ENCODE results near the gene STAT3.
"Not testable (repeated sequence)": the region's sequence is repeated elsewhere in the genome, so short reads cannot be mapped to it uniquely, and the experiment has no call there.

The STAT3 gene

DNA sequence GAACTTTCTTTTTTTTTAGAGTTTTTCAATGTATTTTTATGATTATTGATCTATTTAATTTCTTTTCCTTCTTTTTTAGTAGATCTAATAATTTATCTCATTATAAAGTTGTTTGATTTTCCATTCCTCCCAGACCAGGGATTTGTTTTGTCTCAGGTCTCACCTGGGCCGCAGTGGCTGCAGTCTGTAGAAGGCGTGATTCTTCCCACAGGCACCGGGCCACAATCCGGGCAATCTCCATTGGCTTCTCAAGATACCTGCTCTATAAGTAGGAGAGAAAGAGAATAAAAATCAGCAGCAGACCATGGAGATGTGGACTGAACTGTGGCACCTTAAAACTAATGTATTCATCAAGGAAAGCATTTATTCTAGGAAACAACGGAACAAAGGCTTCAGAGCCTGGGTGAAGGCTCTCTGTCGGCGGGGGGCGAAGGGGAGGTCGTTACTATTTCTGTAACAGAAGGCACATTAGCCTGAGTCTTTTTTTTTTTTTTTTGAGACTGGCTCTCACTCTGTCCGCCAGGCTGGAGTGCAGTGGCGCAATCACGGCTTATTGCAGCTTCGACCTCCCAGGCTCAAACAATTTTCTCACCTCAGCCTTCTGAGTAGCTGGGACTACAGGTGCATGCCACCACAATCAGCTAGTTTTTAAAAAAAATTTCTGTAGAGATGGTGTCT lies 42.7 kb downstream of the STAT3 start:
- no peak for DNase-seq

DNA sequence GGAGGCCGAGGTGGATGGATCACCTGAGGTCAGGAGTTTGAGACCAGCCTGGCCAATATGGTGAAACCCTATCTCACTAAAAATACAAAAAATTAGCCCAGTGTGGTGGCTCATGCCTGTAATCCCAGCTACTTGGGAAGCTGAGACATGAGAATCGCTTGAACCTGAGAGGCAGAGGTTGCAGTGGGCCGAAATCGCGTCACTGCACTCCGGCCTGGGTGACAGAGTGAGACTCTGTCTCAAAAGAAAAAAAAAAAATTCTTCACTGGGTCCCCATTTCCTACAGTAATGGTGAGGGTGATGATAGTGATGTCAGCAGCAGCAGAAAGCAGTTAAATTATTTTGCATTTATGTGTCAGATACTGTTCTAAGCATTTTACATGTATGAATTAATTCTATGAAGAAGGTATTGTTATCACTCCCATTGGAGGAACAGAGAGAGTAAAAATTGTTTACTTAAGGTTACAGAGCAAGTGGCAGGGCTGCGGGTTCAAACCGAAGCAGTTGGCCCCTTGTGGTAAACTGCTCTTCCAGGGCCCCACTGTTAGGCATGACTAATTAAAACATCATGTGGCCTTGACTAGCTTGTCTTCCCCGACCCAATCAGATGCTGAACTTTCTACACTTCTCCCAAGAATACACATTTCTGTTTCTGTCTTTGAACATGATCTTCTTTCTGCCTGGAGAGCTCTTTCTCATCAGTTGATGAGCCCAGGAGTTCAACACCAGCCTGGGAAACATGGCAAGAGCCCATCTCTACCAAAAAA lies 45.8 kb downstream of the STAT3 start:
- no peak for DNase-seq

GRCh38 chr17:42341568-42341967 lies 46.7 kb downstream of the STAT3 start:
- no peak for DNase-seq

- no peak for DNase-seq
Observed at GRCh38 chr17:42340691-42341127, 47.5 kb downstream of the STAT3 start.

GRCh38 chr17:42339221-42339620 lies 49.0 kb downstream of the STAT3 start:
- no peak for DNase-seq

- DNase-seq: no peak
Observed at GRCh38 chr17:42338427-42338985, 49.7 kb downstream of the STAT3 start.

DNA sequence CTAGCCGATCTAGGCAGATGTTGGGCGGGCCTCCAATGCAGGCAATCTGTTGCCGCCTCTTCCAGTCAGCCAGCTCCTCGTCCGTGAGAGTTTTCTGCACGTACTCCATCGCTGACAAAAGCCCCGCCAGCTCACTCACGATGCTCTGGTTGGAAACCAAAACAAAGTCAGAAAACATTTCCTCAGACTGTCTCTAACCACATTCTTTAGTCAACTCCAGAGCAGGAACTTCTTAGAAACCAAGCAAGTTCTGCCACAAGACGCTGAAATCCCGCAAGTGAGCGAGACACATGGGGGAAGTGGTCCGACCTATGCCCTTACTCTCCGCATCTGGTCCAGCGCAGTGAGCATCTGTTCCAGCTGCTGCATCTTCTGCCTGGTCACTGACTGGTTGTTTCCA lies 50.8 kb downstream of the STAT3 start:
- no peak for DNase-seq

DNA sequence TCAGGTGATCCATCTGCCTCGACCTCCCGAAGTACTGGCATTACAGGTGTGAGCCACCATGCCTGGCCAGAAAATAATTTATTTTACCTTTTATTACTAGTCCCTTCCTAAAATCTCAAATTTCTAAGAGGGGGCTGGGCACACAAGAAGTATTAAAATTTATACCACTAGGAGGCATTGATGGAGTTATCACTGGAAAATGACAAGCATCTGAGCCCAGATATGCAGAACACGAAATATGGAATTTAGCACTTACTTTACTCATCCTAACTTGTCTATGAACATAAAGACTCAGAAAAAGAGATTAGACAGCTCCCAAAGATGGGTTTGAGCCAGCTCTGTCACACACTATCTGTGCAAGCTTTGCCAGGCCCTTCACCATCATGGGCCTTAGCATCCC lies 53.6 kb downstream of the STAT3 start:
- no peak for DNase-seq

DNA sequence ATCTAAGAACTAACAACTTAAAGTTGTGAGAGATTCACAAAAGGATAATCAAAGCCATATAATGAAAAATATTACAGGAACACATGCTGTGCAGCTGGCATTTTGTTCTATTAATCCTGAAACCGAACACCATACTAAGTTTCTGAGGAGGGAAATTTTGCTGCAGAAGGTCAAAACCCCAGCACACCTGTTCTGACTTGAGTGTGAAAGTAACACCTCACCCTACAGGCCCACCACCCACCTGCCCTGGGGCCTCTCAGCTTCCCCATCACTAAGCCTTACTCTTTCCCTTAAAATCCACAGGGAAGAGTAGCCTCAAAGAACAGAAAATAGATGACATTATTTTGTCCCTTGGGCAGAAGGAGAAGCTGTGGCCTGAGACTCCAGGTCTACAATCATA lies 55.2 kb downstream of the STAT3 start:
- no peak for DNase-seq

GRCh38 chr17:42329025-42329976 lies 58.9 kb downstream of the STAT3 start:
- no peak for DNase-seq

DNA sequence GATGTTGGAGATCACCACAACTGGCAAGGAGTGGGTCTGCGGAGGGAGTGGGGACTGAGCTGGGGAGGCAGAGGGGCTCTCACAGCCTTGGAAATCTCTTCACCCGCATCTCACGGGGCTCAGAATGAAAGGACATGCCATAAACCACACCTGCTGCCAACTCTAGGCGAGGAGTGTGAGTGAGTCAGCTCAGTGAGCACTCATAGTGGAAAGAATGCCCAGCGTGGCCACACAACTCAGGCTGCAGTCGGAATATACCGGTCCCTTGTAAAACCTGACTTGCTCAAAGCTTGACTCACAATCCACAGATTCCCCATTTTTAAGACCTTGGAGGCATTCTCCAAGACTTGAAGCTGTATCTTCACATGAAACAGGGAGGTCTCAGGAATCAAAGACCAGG lies 63.2 kb downstream of the STAT3 start:
- no peak for DNase-seq

- no peak for DNase-seq
Observed at GRCh38 chr17:42323268-42323773, 64.9 kb downstream of the STAT3 start.

DNA sequence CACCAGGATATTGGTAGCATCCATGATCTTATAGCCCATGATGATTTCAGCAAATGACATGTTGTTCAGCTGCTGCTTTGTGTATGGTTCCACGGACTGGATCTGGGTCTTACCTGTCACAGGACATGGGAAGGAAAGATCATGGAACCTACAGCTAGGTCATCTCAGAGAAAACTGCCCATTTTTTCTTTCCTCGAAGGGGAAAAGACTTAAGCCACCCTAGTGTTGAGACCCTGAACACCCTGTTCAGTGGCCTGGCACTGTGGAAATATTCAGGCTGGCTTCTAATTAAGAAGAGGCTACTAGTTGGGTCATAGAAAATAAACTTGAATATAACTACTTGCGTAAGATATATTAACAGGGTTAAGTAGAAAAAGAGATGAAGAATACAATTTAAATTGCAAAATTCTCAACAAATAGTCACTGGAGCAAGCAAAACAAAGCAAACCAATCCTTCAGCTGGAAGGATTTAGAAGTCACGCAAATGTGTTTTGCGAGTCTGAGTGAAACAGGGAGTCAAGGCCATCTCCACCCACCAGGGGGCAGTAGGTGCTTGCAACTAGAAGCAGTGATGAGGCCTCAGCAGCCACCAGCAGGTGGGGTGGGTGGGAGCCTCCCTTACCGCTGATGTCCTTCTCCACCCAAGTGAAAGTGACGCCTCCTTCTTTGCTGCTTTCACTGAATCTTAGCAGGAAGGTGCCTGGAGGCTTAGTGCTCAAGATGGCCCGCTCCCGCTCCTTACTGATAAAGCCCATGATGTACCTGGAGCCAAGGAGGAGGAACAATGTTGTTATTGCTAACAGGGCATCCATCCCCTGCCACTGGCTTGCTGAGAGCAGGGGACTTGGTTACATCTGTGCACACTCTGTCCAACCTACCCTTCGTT lies 65.6 kb downstream of the STAT3 start:
- DNase-seq: peak; percentile 80

- no peak for DNase-seq
Observed at GRCh38 chr17:42321555-42321954, 66.7 kb downstream of the STAT3 start.

GRCh38 chr17:42317967-42318366 lies 70.3 kb downstream of the STAT3 start:
- DNase-seq: not testable (repeated sequence)

DNA sequence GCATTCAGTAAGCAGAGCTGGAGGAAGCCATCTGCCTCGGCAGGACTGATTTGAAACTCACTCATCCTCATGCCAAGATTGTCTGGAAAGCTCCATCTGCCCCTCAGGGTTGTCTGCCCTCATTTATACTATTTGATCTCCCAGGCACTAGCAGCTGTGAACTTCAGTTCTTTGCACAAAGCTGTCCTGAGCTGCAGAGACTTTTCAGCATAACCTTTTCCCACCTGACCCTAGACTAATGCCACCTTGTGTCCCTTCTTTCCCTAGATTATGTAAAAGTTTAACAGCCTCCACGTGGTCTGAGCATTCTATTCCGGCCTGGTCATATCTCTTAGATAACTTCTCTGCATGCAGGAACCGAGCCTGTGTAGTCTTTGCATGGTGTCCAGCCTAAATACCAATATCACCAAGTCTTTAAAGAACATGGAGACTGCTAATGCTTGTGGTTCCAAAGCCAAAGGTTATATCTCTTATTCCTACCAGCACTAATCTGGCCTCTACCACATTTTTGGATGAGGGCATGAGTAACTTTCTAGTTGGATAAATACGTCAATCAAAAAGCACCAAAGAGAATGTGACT lies 70.9 kb downstream of the STAT3 start:
- DNase-seq: no peak

DNA sequence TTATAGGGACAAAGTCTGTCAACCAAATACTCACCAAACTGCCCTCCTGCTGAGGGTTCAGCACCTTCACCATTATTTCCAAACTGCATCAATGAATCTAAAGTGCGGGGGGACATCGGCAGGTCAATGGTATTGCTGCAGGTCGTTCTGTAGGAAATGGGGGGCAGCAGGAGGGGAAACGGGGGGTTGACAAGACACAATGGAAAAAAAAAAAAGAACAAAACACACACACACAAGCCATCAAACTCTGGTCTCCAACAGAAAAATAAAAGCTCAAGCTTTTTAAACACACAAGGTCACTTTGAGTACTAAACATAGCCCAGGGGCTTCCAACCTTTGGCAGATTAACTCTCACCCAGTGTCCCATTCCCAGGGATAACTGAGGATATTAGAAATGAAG lies 71.5 kb downstream of the STAT3 start:
- no peak for DNase-seq

- no peak for DNase-seq
Observed at GRCh38 chr17:42315402-42316156, 72.7 kb downstream of the STAT3 start.

GRCh38 chr17:42313773-42314566 lies 74.3 kb downstream of the STAT3 start:
- no peak for DNase-seq

- DNase-seq: no peak
Observed at GRCh38 chr17:42313389-42313772, 74.9 kb downstream of the STAT3 start.
